Memory B cell (primary cell): Measurements from ENCODE around the gene CRADD.
"Not testable (repeated sequence)": the region's sequence is repeated elsewhere in the genome, so short reads cannot be mapped to it uniquely, and the experiment has no call there.

Experiments used
- ATAC-seq: fragments of 150-1000 bp; cut with Tn5 transposase; 2 replicates; pipeline ENCODE4 v1.10.0; 2021; ENCODE audit warnings: low read depth, mild to moderate bottlenecking, moderate library complexity
- DNase-seq, 2 donors: peaks; one replicate each; pipeline ENCODE4 v3.0.0; 2022; ENCODE audit warnings: low spot score in 2 of 2
- H3K27ac Mint-ChIP-seq: one replicate; pipeline ENCODE4 v1.8.0; 2022; ENCODE audit warnings: mild to moderate bottlenecking, moderate library complexity, mixed read lengths
- H3K27me3 Mint-ChIP-seq: one replicate; pipeline ENCODE4 v1.8.0; 2022; ENCODE audit warnings: mixed read lengths
- H3K36me3 Mint-ChIP-seq: one replicate; pipeline ENCODE4 v1.8.0; 2022; ENCODE audit warnings: mild to moderate bottlenecking, mixed read lengths
- H3K4me1 Mint-ChIP-seq: one replicate; pipeline ENCODE4 v1.8.0; 2022; ENCODE audit warnings: mixed read lengths
- H3K4me3 Mint-ChIP-seq: one replicate; pipeline ENCODE4 v1.8.0; 2022; ENCODE audit warnings: mild to moderate bottlenecking, moderate library complexity, mixed read lengths
- H3K9me3 Mint-ChIP-seq: one replicate; pipeline ENCODE4 v1.8.0; 2022; ENCODE audit warnings: mixed read lengths

CRADD gene

GRCh38 chr12:93706387-93706786 lies 29.2 kb downstream of the CRADD start:
- Mint-ChIP-seq H3K9me3 (peaks cover 5% of the 10 kb centered on the region), H3K4me3 (no peak overlapping the region), H3K27me3 (no peaks in the 10 kb centered on the region), H3K36me3 (peaks cover 13% of the 10 kb centered on the region), H3K27ac (no peak overlapping the region), H3K4me1 (peaks cover 19% of the 10 kb centered on the region)
- ATAC-seq, result no peak
- no peak for DNase-seq

DNA sequence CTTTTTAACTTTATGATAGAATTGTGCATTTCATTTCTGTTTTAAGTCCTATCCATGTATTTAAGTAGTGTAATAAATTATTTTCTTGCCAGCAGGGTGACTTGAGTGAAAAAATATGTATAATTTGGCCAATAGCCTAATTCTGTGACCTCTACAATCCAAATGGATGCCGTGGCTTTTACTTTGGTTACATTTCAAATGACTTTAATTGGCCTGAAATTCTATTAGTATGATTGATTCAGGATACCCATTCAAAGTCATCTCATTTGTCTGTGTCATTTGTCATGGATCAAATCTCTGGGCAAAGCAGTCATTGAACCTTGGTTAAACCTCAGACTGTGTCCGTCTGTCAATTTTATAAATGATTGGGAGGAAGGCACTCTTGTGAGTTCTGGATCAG lies 29.6 kb downstream of the CRADD start:
- ATAC-seq (no peak), DNase-seq (no peak)
- Mint-ChIP-seq H3K27me3 (no peaks in the 10 kb centered on the region), H3K9me3 (peaks cover 5% of the 10 kb centered on the region), H3K4me3 (no peak overlapping the region), H3K27ac (no peak overlapping the region), H3K36me3 (peaks cover 14% of the 10 kb centered on the region), H3K4me1 (peaks cover 18% of the 10 kb centered on the region)

- Mint-ChIP-seq H3K4me3 (no peak overlapping the region), H3K9me3 (peaks cover 5% of the 10 kb centered on the region), H3K27me3 (no peaks in the 10 kb centered on the region), H3K27ac (no peak overlapping the region), H3K4me1 (peaks cover 12% of the 10 kb centered on the region), H3K36me3 (peaks cover 14% of the 10 kb centered on the region)
- no peak for ATAC-seq
- DNase-seq, result no peak
Measured at GRCh38 chr12:93707836-93708235, 30.7 kb downstream of the CRADD start.

- Mint-ChIP-seq H3K9me3 (peaks cover 5% of the 10 kb centered on the region), H3K36me3 (peaks cover 16% of the 10 kb centered on the region), H3K4me1 (peaks cover 12% of the 10 kb centered on the region), H3K4me3 (no peak overlapping the region), H3K27me3 (no peaks in the 10 kb centered on the region), H3K27ac (no peak overlapping the region)
- DNase-seq (no peak), ATAC-seq (no peak)
Measured at GRCh38 chr12:93708952-93709351, 31.8 kb downstream of the CRADD start.

DNA sequence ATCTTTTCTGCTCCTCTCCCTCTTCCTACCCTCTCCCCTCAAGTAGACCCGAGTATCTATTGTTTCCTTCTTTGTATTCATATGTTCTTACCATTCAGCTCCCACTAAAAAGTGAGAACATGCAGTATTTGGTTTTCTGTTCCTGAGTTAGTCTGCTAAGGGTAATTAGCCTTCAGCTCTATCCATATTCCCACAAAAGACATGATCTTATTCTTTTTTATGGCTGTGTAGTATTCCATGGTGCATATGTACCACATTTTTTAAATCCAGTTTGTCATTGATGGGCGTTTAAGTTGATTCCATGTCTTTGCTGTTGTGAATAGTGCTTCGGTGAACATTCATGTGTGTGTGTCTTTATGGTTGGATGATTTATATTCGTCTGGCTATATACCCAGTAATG lies 32.2 kb downstream of the CRADD start:
- ATAC-seq (no peak), DNase-seq (no peak)
- peaks cover 16% of the 10 kb centered on the region for H3K36me3 Mint-ChIP-seq

DNA sequence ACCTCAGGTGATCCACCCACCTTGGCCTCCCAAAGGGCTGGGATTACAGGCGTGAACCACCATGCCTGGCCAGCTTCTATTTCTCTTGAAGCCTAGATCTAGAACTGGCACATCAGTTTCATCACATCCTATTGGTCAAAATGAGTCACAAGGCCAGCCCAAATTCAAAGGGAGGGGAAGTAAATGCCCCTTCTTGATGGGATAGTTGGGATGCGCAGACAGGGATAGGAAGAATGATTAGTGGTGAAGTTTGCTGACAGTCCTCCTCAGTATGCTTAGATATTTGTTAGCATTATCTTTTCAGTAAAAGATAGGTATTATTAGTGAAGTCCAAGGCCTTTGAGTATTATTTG lies 33.4 kb downstream of the CRADD start:
- peaks cover 5% of the 10 kb centered on the region for H3K9me3 Mint-ChIP-seq
- no peak for DNase-seq
- H3K27ac Mint-ChIP-seq, result no peak overlapping the region
- ATAC-seq, result no peak
- peaks cover 19% of the 10 kb centered on the region for H3K36me3 Mint-ChIP-seq
- H3K4me3 Mint-ChIP-seq, result no peak overlapping the region
- no peaks in the 10 kb centered on the region for H3K27me3 Mint-ChIP-seq
- peaks cover 3% of the 10 kb centered on the region for H3K4me1 Mint-ChIP-seq

More for the DNA sequence above, 32.2 kb downstream of the CRADD start:
- Mint-ChIP-seq H3K4me1 (peaks cover 8% of the 10 kb centered on the region), H3K9me3 (peaks cover 5% of the 10 kb centered on the region), H3K4me3 (no peak overlapping the region), H3K27me3 (no peaks in the 10 kb centered on the region), H3K27ac (no peak overlapping the region)

DNA sequence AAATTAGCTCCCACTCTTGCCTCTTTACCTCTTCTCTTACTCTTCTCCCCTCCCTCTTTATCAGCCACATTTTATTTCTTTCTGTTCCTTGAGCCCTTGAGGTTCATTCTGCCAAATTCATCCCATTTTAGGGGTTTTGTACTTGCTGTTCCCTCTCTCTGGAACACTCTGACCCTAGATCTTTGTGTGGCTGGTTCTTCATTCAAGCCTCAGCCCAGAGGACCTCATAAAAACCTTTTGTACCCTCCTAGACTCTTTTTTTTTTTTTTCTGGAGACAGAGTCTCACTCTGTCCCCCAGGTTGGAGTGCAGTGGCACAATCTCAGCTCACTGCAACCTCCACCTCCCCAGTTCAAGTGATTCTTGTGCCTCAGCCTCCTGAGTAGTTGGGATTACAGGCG lies 34.3 kb downstream of the CRADD start:
- H3K4me1 Mint-ChIP-seq, H3K27ac Mint-ChIP-seq, ATAC-seq, H3K27me3 Mint-ChIP-seq, DNase-seq, H3K9me3 Mint-ChIP-seq, H3K4me3 Mint-ChIP-seq: not testable (repeated sequence)
- H3K36me3 Mint-ChIP-seq, result peaks cover 19% of the 10 kb centered on the region

DNA sequence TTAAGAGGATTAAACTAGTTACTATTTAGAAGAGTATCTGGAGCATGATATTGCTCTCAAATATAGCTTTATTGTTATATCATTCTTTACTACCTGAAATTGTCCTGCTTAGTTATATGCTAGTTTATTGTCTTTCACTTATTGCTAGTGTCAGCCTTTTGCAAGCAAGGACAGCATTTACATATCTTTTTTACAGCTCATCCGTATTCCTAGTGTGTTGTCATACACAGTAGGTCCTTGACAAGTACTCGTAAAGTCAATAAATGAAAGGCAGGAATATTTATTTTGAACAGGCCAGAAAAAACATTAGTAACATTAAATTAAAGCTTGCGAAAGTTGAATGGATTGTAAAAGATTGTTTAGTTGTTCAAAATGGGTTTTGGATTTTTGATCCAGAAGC lies 35.0 kb downstream of the CRADD start:
- peaks cover 23% of the 10 kb centered on the region for H3K36me3 Mint-ChIP-seq
- no peak for ATAC-seq
- peaks cover 7% of the 10 kb centered on the region for H3K9me3 Mint-ChIP-seq
- no peak overlapping the region for H3K4me3 Mint-ChIP-seq
- no peaks in the 10 kb centered on the region for H3K27me3 Mint-ChIP-seq
- no peak for DNase-seq
- peaks cover 3% of the 10 kb centered on the region for H3K4me1 Mint-ChIP-seq
- no peak overlapping the region for H3K27ac Mint-ChIP-seq

GRCh38 chr12:93713060-93713459 lies 35.9 kb downstream of the CRADD start:
- Mint-ChIP-seq H3K27ac (no peak overlapping the region), H3K4me1 (peaks cover 3% of the 10 kb centered on the region), H3K4me3 (no peak overlapping the region), H3K9me3 (peaks cover 11% of the 10 kb centered on the region), H3K27me3 (no peaks in the 10 kb centered on the region), H3K36me3 (peaks cover 25% of the 10 kb centered on the region)
- ATAC-seq (no peak), DNase-seq (no peak)

DNA sequence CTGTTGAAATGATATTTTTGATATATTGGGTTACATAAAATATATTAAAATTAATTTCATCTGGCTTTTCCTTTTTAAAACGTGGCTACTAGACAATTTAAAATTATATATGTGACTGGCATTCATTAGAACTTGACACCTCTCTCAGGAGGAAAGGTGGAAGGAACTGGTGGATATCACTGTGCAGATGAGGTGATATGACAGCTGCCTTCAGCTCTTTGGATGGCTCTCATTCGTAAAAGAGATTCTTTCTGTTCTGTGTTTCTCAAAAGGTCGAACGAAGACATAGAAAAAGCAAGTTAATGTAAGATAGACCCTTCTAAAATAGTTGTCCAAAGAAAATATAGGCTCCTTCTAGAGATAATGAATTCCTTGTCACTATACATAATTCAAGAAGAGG lies 36.6 kb downstream of the CRADD start:
- no peak overlapping the region for H3K27ac Mint-ChIP-seq
- H3K9me3 Mint-ChIP-seq, result peaks cover 11% of the 10 kb centered on the region
- DNase-seq, result no peak
- peaks cover 24% of the 10 kb centered on the region for H3K36me3 Mint-ChIP-seq
- H3K27me3 Mint-ChIP-seq, result no peaks in the 10 kb centered on the region
- no peak overlapping the region for H3K4me3 Mint-ChIP-seq
- no peak for ATAC-seq
- H3K4me1 Mint-ChIP-seq, result no peaks in the 10 kb centered on the region

GRCh38 chr12:93714382-93714781 lies 37.2 kb downstream of the CRADD start:
- Mint-ChIP-seq H3K4me1 (no peaks in the 10 kb centered on the region), H3K27me3 (no peaks in the 10 kb centered on the region), H3K9me3 (peaks cover 9% of the 10 kb centered on the region), H3K27ac (no peak overlapping the region), H3K4me3 (no peak overlapping the region), H3K36me3 (peaks cover 24% of the 10 kb centered on the region)
- ATAC-seq, result no peak
- DNase-seq, result no peak

- DNase-seq (no peak), ATAC-seq (no peak)
- Mint-ChIP-seq H3K4me1 (peaks cover 3% of the 10 kb centered on the region), H3K27ac (no peak overlapping the region), H3K27me3 (no peaks in the 10 kb centered on the region), H3K36me3 (peaks cover 31% of the 10 kb centered on the region), H3K9me3 (peaks cover 24% of the 10 kb centered on the region), H3K4me3 (no peak overlapping the region)
Measured at GRCh38 chr12:93719710-93720109, 42.5 kb downstream of the CRADD start.

DNA sequence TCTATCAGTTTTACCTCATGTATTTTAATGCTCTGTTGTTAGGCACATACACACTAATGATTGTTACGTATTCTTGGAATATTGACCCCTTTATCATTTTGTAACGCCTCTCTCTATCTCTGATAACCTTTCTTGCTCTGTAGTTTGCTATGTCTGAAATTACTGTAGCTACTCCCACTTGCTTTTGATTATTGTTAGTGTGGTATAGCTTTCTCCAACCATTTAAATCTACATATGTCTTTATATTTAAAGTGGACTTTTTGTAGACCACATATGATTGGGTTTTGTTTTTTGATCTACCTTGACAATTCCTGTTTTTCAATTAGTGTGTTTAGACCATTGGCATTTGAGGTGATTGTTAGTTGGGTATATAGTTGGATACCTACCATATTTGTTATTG lies 43.4 kb downstream of the CRADD start:
- no peak for DNase-seq
- Mint-ChIP-seq H3K36me3 (peaks cover 29% of the 10 kb centered on the region), H3K4me3 (no peak overlapping the region), H3K4me1 (peaks cover 3% of the 10 kb centered on the region), H3K9me3 (peaks cover 25% of the 10 kb centered on the region), H3K27ac (no peak overlapping the region), H3K27me3 (no peaks in the 10 kb centered on the region)
- ATAC-seq, result no peak

DNA sequence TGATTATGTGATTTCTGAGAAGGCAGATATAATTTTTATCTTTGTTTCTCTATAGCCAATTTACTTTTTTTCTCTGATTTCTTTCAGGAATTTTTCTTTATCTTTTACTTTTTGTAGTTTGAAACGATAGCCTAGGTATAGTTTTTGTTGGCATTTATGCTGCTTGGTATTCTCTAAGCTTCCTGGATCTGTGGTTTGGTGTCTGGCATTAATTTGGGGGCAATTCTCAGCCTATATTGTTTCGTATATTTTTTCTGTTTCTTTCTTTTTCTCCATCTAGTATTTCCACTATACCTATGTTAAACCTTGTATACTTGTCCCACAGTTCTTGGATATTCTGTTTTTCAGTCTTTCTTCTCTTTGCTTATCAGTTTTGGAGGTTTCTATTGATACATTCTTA lies 45.0 kb downstream of the CRADD start:
- DNase-seq, result no peak
- no peak for ATAC-seq
- Mint-ChIP-seq H3K27ac (no peak overlapping the region), H3K4me1 (peaks cover 3% of the 10 kb centered on the region), H3K9me3 (peaks cover 24% of the 10 kb centered on the region), H3K36me3 (peaks cover 26% of the 10 kb centered on the region), H3K27me3 (no peaks in the 10 kb centered on the region), H3K4me3 (no peak overlapping the region)

DNA sequence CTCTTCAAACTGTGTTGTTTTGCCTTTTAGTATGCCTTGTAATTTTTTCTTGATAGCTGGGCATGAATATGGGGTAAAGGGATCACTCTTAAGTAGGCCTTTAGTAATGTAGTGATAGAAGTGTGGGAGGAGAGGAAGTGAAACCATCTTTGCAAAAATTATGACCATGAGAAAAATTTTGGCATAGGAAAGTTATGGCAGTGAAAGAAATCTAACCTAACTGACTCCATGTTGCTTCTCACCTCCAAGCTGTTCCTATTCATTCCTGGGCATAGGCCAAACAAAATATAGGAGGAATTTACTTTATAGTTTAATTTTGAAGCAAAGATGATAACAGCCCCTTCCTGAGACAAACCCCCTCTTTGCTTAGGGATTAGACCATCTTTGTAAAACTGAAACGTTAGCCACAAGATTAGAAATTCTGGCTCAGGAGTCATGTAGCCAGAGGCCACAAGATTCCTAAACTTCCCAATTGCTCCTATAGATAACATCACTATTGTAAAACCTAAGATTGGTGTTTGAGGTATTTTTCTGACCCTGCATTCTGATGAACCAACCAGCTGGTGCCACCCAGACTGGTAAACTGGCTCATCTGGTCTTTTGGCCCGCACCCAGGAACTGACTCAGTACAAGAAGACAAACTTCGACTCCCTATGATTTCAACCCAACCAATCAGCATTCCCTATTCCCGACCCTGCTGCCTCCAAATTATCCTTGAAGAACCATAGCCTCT lies 45.8 kb downstream of the CRADD start:
- ATAC-seq (peak; percentile 27), DNase-seq (no peak)
- no peak overlapping the region for H3K27ac Mint-ChIP-seq
- peaks cover 20% of the 10 kb centered on the region for H3K9me3 Mint-ChIP-seq
- H3K4me1 Mint-ChIP-seq, result peaks cover 7% of the 10 kb centered on the region
- peaks cover 27% of the 10 kb centered on the region for H3K36me3 Mint-ChIP-seq
- no peaks in the 10 kb centered on the region for H3K27me3 Mint-ChIP-seq
- H3K4me3 Mint-ChIP-seq, result no peak overlapping the region
